ENCODE results near the gene OGFOD1. TPM values are rescaled to one million over a fixed set of nuclear protein-coding genes. Genes with fewer than 3 reads are reported as not detected.
A peak's percentile ranks its signal among the peaks of the same experiment; 100 is the strongest.

OGFOD1 gene
- total RNA-seq, 1 experiment from 2014 or later = 51.6 TPM

DNA sequence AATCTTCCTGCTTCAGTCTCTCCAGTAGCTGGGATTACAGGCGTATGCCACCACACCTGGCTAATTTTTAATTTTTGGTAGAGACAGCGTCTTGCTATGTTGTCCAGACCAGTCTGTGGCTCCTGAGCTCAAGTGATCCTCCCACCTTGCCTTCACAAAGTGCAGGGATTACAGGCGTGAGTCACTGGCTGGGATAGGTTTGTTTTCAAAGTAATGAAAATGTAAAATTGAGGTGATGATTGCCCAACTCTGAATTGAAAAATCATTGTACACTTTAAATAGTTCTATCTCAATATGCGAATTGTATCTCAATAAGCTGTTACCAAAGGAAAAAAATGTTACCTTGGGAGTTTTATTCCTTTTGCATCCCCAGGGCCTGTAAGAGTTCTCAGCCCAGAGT lies 24.8 kb upstream of the OGFOD1 start:
- no peak overlapping the region for H2AFZ ChIP-seq (ENCODE audit: low read depth, low read length, poor library complexity, severe bottlenecking)
- H3K9ac ChIP-seq (ENCODE audit: low read length) = no peak overlapping the region
- peaks cover 3 to 35% of the 10 kb centered on the region in 2 experiments; a peak in 2 of 4 replicates for H3K4me1 ChIP-seq (ENCODE audit: control insufficient read depth in 1 of 2, insufficient read depth in 2 of 2, low read length in 2 of 2)
- H3K4me3 ChIP-seq (replicated peaks in 1 of 2; ENCODE audit: low read depth in 1 of 2, low read length in 2 of 2) = no peak overlapping the region
- RAD21 ChIA-PET (ENCODE audit: low non-redundant PET in 1 of 2, low total read pairs in 2 of 2, uncharacterized antibody in 2 of 2, unreplicated experiment in 2 of 2) = no interaction called here
- no peak for ATAC-seq
- H3K79me2 ChIP-seq (ENCODE audit: insufficient read depth, low read length) = peaks cover 31% of the 10 kb centered on the region
- no peak for DNase-seq (ENCODE audit: low read depth, low spot score)
- H3K4me2 ChIP-seq (ENCODE audit: low read length) = 0 out of 2 replicates have a peak overlapping the region, but pooled peaks have one; percentile 76
- no peaks in the 10 kb centered on the region for H3K27me3 ChIP-seq (ENCODE audit: insufficient read depth, low read length)
- H3K36me3 ChIP-seq (ENCODE audit: control insufficient read depth in 1 of 2, insufficient read depth in 2 of 2, low read length in 2 of 2) = peaks cover 0 to 2% of the 10 kb centered on the region in 2 experiments; a peak in 1 of 4 replicates
- CTCF ChIA-PET = no interaction called here
- intact Hi-C loops (cut with micrococcal nuclease) = no loop called here
- no peaks in the 10 kb centered on the region for H3K9me2 ChIP-seq (ENCODE audit: insufficient read depth)
- TF ChIP-seq SIN3A (IDR thresholded peaks at IDR 0.05; ENCODE audit: low read depth) (no peak), POLR2AphosphoS5 (IDR thresholded peaks at IDR 0.05; ENCODE audit: low read depth, low read length) (no peak), CEBPB (IDR thresholded peaks at IDR 0.05; ENCODE audit: low read depth) (no peak)
- H3K9me3 ChIP-seq (ENCODE audit: control insufficient read depth in 1 of 2, insufficient read depth in 1 of 2, low read depth in 1 of 2, low read length in 2 of 2) = no peaks in the 10 kb centered on the region
- POLR2A ChIA-PET = no interaction called here
- H4K20me1 ChIP-seq (ENCODE audit: insufficient read depth) = peaks cover 4% of the 10 kb centered on the region; the same call in 1 of the 2 replicates
- no TSS peak for BruUV-seq (replicated peaks)
- H3K27ac ChIP-seq (ENCODE audit: low read depth, low read length) = no peak overlapping the region

DNA sequence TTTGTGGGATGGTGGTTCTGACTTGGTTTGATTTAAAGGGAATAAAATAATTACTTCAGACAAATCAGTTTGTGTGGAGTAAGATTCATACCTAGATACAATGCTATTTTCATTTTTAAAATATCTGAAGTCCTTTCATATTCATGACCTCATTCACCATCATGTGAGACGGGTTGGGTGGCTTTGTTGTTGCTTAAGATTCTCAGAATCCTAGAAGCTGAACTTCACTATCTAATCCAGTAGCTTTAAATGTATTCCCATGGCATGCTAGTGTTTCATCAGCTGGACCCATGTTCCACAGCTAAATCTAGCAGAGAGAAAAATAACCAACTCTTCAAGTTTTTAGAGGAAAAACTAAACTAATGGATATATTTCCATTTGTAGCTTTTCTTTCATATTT lies 23.3 kb upstream of the OGFOD1 start:
- ChIA-PET POLR2A (no interaction called here), RAD21 (ENCODE audit: low non-redundant PET in 1 of 2, low total read pairs in 2 of 2, uncharacterized antibody in 2 of 2, unreplicated experiment in 2 of 2) (no interaction called here), CTCF (no interaction called here)
- no peak overlapping the region for H3K4me3 ChIP-seq (replicated peaks in 1 of 2; ENCODE audit: low read depth in 1 of 2, low read length in 2 of 2)
- no peak overlapping the region for H3K9ac ChIP-seq (ENCODE audit: low read length)
- ATAC-seq (no peak), DNase-seq (ENCODE audit: low read depth, low spot score) (no peak)
- no peaks in the 10 kb centered on the region for H3K9me3 ChIP-seq (ENCODE audit: control insufficient read depth in 1 of 2, insufficient read depth in 1 of 2, low read depth in 1 of 2, low read length in 2 of 2)
- peaks cover 2 to 13% of the 10 kb centered on the region in 2 experiments for H3K36me3 ChIP-seq (ENCODE audit: control insufficient read depth in 1 of 2, insufficient read depth in 2 of 2, low read length in 2 of 2)
- H3K79me2 ChIP-seq (ENCODE audit: insufficient read depth, low read length) = peaks cover 20% of the 10 kb centered on the region
- H3K27me3 ChIP-seq (ENCODE audit: insufficient read depth, low read length) = no peaks in the 10 kb centered on the region
- no peak overlapping the region for H2AFZ ChIP-seq (ENCODE audit: low read depth, low read length, poor library complexity, severe bottlenecking)
- H3K4me2 ChIP-seq (ENCODE audit: low read length) = no peak overlapping the region
- peaks cover 4% of the 10 kb centered on the region; the same call in 1 of the 2 replicates for H4K20me1 ChIP-seq (ENCODE audit: insufficient read depth)
- intact Hi-C loops (cut with micrococcal nuclease) = no loop called here
- H3K4me1 ChIP-seq (ENCODE audit: control insufficient read depth in 1 of 2, insufficient read depth in 2 of 2, low read length in 2 of 2) = peaks cover 3 to 20% of the 10 kb centered on the region in 2 experiments; a peak in 2 of 4 replicates
- no peaks in the 10 kb centered on the region for H3K9me2 ChIP-seq (ENCODE audit: insufficient read depth)
- no TSS peak for BruUV-seq (replicated peaks)
- H3K27ac ChIP-seq (ENCODE audit: low read depth, low read length) = no peak overlapping the region
- TF ChIP-seq CBX3 (IDR thresholded peaks at IDR 0.05; ENCODE audit: low read depth) = no peak
- no peak for TF ChIP-seq ZFX (IDR thresholded peaks at IDR 0.05)
- no peak for TF ChIP-seq JUND (IDR thresholded peaks at IDR 0.05)
- no peak for TF ChIP-seq POLR2A (IDR thresholded peaks at IDR 0.05; ENCODE audit: borderline replicate concordance, extremely low read depth, insufficient read depth, insufficient read length)
- TF ChIP-seq EZH2 (IDR thresholded peaks at IDR 0.05) = no peak
- no peak for TF ChIP-seq ELF1 (IDR thresholded peaks at IDR 0.05; ENCODE audit: borderline replicate concordance, low read depth)
- no peak for TF ChIP-seq POLR2AphosphoS5 (IDR thresholded peaks at IDR 0.05; ENCODE audit: low read depth, low read length)
- no peak for TF ChIP-seq YY1 (IDR thresholded peaks at IDR 0.05; ENCODE audit: extremely low read depth, insufficient replicate concordance, low read depth, low read length)
- TF ChIP-seq, protein P1, sequence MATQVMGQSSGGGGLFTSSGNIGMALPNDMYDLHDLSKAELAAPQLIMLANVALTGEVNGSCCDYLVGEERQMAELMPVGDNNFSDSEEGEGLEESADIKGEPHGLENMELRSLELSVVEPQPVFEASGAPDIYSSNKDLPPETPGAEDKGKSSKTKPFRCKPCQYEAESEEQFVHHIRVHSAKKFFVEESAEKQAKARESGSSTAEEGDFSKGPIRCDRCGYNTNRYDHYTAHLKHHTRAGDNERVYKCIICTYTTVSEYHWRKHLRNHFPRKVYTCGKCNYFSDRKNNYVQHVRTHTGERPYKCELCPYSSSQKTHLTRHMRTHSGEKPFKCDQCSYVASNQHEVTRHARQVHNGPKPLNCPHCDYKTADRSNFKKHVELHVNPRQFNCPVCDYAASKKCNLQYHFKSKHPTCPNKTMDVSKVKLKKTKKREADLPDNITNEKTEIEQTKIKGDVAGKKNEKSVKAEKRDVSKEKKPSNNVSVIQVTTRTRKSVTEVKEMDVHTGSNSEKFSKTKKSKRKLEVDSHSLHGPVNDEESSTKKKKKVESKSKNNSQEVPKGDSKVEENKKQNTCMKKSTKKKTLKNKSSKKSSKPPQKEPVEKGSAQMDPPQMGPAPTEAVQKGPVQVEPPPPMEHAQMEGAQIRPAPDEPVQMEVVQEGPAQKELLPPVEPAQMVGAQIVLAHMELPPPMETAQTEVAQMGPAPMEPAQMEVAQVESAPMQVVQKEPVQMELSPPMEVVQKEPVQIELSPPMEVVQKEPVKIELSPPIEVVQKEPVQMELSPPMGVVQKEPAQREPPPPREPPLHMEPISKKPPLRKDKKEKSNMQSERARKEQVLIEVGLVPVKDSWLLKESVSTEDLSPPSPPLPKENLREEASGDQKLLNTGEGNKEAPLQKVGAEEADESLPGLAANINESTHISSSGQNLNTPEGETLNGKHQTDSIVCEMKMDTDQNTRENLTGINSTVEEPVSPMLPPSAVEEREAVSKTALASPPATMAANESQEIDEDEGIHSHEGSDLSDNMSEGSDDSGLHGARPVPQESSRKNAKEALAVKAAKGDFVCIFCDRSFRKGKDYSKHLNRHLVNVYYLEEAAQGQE (IDR thresholded peaks at IDR 0.05; ENCODE audit: low read depth) = no peak
- no peak for TF ChIP-seq ZNF274 (IDR thresholded peaks at IDR 0.05; ENCODE audit: low read depth, low read length)
- TF ChIP-seq SIN3A (IDR thresholded peaks at IDR 0.05; ENCODE audit: low read depth) = no peak
- TF ChIP-seq CEBPB (IDR thresholded peaks at IDR 0.05; ENCODE audit: low read depth) = no peak
- TF ChIP-seq EZH2phosphoT487 (IDR thresholded peaks at IDR 0.05; ENCODE audit: borderline replicate concordance) = no peak
- TF ChIP-seq, protein P2, sequence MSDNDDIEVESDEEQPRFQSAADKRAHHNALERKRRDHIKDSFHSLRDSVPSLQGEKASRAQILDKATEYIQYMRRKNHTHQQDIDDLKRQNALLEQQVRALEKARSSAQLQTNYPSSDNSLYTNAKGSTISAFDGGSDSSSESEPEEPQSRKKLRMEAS (IDR thresholded peaks at IDR 0.05) = no peak
- TF ChIP-seq, protein P3, sequence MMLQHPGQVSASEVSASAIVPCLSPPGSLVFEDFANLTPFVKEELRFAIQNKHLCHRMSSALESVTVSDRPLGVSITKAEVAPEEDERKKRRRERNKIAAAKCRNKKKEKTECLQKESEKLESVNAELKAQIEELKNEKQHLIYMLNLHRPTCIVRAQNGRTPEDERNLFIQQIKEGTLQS (IDR thresholded peaks at IDR 0.05) = no peak
- no peak for TF ChIP-seq RAD21 (IDR thresholded peaks at IDR 0.05; ENCODE audit: low read depth)
- no peak for TF ChIP-seq TCF7L2 (IDR thresholded peaks at IDR 0.05; ENCODE audit: borderline replicate concordance, extremely low read depth, insufficient read depth, insufficient read length)

All from HCT116 (cell line).